Aorta (tissue), 5 donors: ENCODE measurements around the gene WDR89. TPM values are rescaled to one million over a fixed set of nuclear protein-coding genes. Genes with fewer than 3 reads are reported as not detected.
A peak's percentile ranks its signal among the peaks of the same experiment; 100 is the strongest.

Source experiments
- ATAC-seq: fragments of 200-7000 bp; cut with Tn5 transposase; one replicate; pipeline ENCODE4 v1.9.1; 2022; ENCODE audit warnings: moderate library complexity; ENCODE audit not compliant: low FRiP score
- DNase-seq, 2 donors: peaks; one replicate each; pipeline ENCODE4 v3.0.0-alpha.2; 2020
- H3K27ac ChIP-seq, 2 donors: one replicate each; pipeline ENCODE4 v1.5.1; 2013; ENCODE audit warnings: low read length in 2 of 2, mild to moderate bottlenecking in 2 of 2, moderate library complexity in 2 of 2, control low read depth in 1 of 2, inconsistent platforms in 1 of 2, low read depth in 1 of 2
- H3K27me3 ChIP-seq, 2 donors: one replicate each; pipeline ENCODE4 v1.6.1; 2013; ENCODE audit warnings: control low read depth in 1 of 2, low read length in 1 of 2, mild to moderate bottlenecking in 1 of 2, moderate library complexity in 1 of 2; ENCODE audit not compliant: insufficient read depth in 2 of 2, control insufficient read depth in 1 of 2
- H3K36me3 ChIP-seq, 2 donors: one replicate each; pipeline ENCODE4 v1.6.1; 2013; ENCODE audit warnings: control low read depth in 1 of 2, low read length in 1 of 2, mild to moderate bottlenecking in 1 of 2; ENCODE audit not compliant: insufficient read depth in 2 of 2, control insufficient read depth in 1 of 2
- H3K4me1 ChIP-seq, 2 donors: one replicate each; pipeline ENCODE4 v1.6.1; 2013; ENCODE audit warnings: low read length in 2 of 2, control low read depth in 1 of 2, mild to moderate bottlenecking in 1 of 2, moderate library complexity in 1 of 2; ENCODE audit not compliant: insufficient read depth in 2 of 2, control insufficient read depth in 1 of 2
- H3K4me3 ChIP-seq, 2 donors: one replicate each; pipeline ENCODE4 v1.5.1; 2013; ENCODE audit warnings: low read length in 2 of 2, control low read depth in 1 of 2, mild to moderate bottlenecking in 1 of 2
- H3K9me3 ChIP-seq: one replicate; pipeline ENCODE4 v1.6.1; 2013; ENCODE audit warnings: mild to moderate bottlenecking, low read length; ENCODE audit not compliant: control insufficient read depth
- WGBS, 2 donors: extraction: QIAGEN DNeasy Blood & Tissue Kit; methylation state at CpG; one replicate each; pipeline ENCODE4 v1.1.7; 2013; 5-methylcytosine and 5-hydroxymethylcytosine counted together
- intact Hi-C, 2 donors: fragments of 100-400 bp; cut with DNase I; formaldehyde crosslinking; loops; one replicate each; pipeline versions ENCODE4 v1.14.2 to v1.15.0; 2022
- long read RNA-seq, 2 donors: library from polyadenylated mRNA; unstranded; transcript quantifications; one replicate each; pipeline ENCODE4 v2.0.0, GENCODE V29; 2020 to 2021
- polyA plus RNA-seq, 2 donors: library from polyadenylated mRNA; stranded (reverse); fragments of 200-250 nt; gene quantifications; one replicate each; pipeline ENCODE4 v1.2.3, GENCODE V29; 2013
- total RNA-seq, 2 donors: library from RNA; stranded (reverse); fragmentation: NEBNext Ultra II Directional; extraction: Animal tissue kit (Norgen Biotek cat#: 25700); gene quantifications; one replicate each; pipeline ENCODE4 v1.2.1, GENCODE V29; 2021
- donor health status: healthy with polysubstance abuse.
- donor health status: Bipolar disorder and iron deficiency.
- donor health status: DM: no; HTN: no; CAD: no.
- donor health status: DM: no; HTN: no; CAD: no.
- donor health status: DM: yes; HTN: yes; CAD: no.

WDR89 gene
- 10 to 100 TPM in 1 of 2 donors, 1 to 10 TPM in 1; 7.9 to 12.9 TPM for total RNA-seq
- polyA plus RNA-seq = 1 to 10 TPM; 3.9 to 5.6 TPM
- long read RNA-seq, donor 1, partial matches to known transcripts = 0 of 14 reads
- long read RNA-seq, donor 1, other reads (novel, unspliced or antisense) = 12 of 14 reads
- long read RNA-seq, donor 2, partial matches to known transcripts = 0 of 4 reads
- long read RNA-seq, donor 2, other reads (novel, unspliced or antisense) = 4 of 4 reads

- intact Hi-C loops = loop anchor here (2.0 to 5.0 kb wide), 4 partner anchors 86 to 249 kb away; partner anchors contain the start of genes PPP2R5E (in 2 of the 2) and SGPP1 (in 1 of the 2)
Observed at GRCh38 chr14:63641473-63642228, at the start of gene WDR89. Gene WDR89, minus strand, starts transcription at chr14:63641871. Its CDS starts 41,929 bp downstream, at chr14:63599942.

GRCh38 chr14:63689132-63689531 lies 47.5 kb upstream of the WDR89 start:
- DNase-seq = no peak
- Histone ChIP-seq H3K27ac (no peak overlapping the region), H3K4me3 (no peak overlapping the region), H3K4me1 (no peaks in the 10 kb centered on the region), H3K27me3 (no peaks in the 10 kb centered on the region), H3K9me3 (no peaks in the 10 kb centered on the region), H3K36me3 (peaks cover 0 to 5% of the 10 kb centered on the region in 2 donors)
- no peak for ATAC-seq
- 90 to 92% methylated on average over 3 of the region's 3 CpGs for WGBS, 2 donors
- intact Hi-C loops = no loop called here

More at GRCh38 chr14:63641473-63642228, at the start of gene WDR89:
- ATAC-seq = peak; percentile 99
- WGBS, 2 donors = 0 to 1% methylated on average over 60 of the region's 60 CpGs
- peak; percentile 97 to 99 for DNase-seq
- Histone ChIP-seq H3K4me3 (peak within 1 kb of the TSS; percentile 54 to 88), H3K27me3 (no peaks in the 10 kb centered on the region), H3K4me1 (no peaks in the 10 kb centered on the region), H3K27ac (peak within 1 kb of the TSS; percentile 57 to 64), H3K9me3 (no peaks in the 10 kb centered on the region), H3K36me3 (no peaks in the 10 kb centered on the region)

- peaks cover 0 to 5% of the 10 kb centered on the region in 2 donors for H3K36me3 ChIP-seq
- ATAC-seq = no peak
- intact Hi-C loops = no loop called here
Observed at GRCh38 chr14:63686926-63687325, 45.3 kb upstream of the WDR89 start.

GRCh38 chr14:63685401-63685800 lies 43.7 kb upstream of the WDR89 start:
- no peak for ATAC-seq
- intact Hi-C loops = no loop called here

More at GRCh38 chr14:63686926-63687325, 45.3 kb upstream of the WDR89 start:
- no peak for DNase-seq
- no peaks in the 10 kb centered on the region for H3K9me3 ChIP-seq
- no peak overlapping the region for H3K4me3 ChIP-seq
- no peaks in the 10 kb centered on the region for H3K4me1 ChIP-seq
- H3K27me3 ChIP-seq = no peaks in the 10 kb centered on the region
- H3K27ac ChIP-seq = no peak overlapping the region

GRCh38 chr14:63682727-63683593 lies 41.3 kb upstream of the WDR89 start:
- ATAC-seq = no peak
- H3K27ac ChIP-seq = no peak overlapping the region
- no peak for DNase-seq
- H3K9me3 ChIP-seq = no peaks in the 10 kb centered on the region
- intact Hi-C loops = no loop called here
- H3K4me3 ChIP-seq = no peak overlapping the region
- H3K4me1 ChIP-seq = no peaks in the 10 kb centered on the region
- WGBS, 2 donors = 81 to 90% methylated on average over 9 of the region's 9 CpGs
- H3K36me3 ChIP-seq = peaks cover 0 to 5% of the 10 kb centered on the region in 2 donors
- no peaks in the 10 kb centered on the region for H3K27me3 ChIP-seq

More at GRCh38 chr14:63685401-63685800, 43.7 kb upstream of the WDR89 start:
- Histone ChIP-seq H3K27ac (no peak overlapping the region), H3K27me3 (no peaks in the 10 kb centered on the region), H3K4me1 (no peaks in the 10 kb centered on the region), H3K9me3 (no peaks in the 10 kb centered on the region), H3K4me3 (no peak overlapping the region), H3K36me3 (peaks cover 0 to 5% of the 10 kb centered on the region in 2 donors)
- no peak for DNase-seq
- WGBS, 2 donors = 98 to 100% methylated on average over 1 of the region's 1 CpG

- Histone ChIP-seq H3K9me3 (no peaks in the 10 kb centered on the region), H3K27ac (no peak overlapping the region), H3K4me1 (no peaks in the 10 kb centered on the region), H3K27me3 (no peaks in the 10 kb centered on the region), H3K36me3 (no peaks in the 10 kb centered on the region), H3K4me3 (no peak overlapping the region)
- intact Hi-C loops = no loop called here
- ATAC-seq (no peak), DNase-seq (no peak)
- WGBS, 2 donors = 99 to 100% methylated on average over 1 of the region's 1 CpG
Observed at GRCh38 chr14:63678536-63678935, 36.9 kb upstream of the WDR89 start.

- intact Hi-C loops = no loop called here
- Histone ChIP-seq H3K4me1 (no peaks in the 10 kb centered on the region), H3K9me3 (no peaks in the 10 kb centered on the region), H3K27ac (no peak overlapping the region), H3K27me3 (no peaks in the 10 kb centered on the region), H3K4me3 (no peak overlapping the region), H3K36me3 (no peaks in the 10 kb centered on the region)
- DNase-seq = no peak
- WGBS, 2 donors = 89 to 92% methylated on average over 3 of the region's 3 CpGs
- no peak for ATAC-seq
Observed at GRCh38 chr14:63677891-63678379, 36.3 kb upstream of the WDR89 start.

- H3K27ac ChIP-seq = no peak overlapping the region
- ATAC-seq (no peak), DNase-seq (no peak)
- intact Hi-C loops = no loop called here
- H3K27me3 ChIP-seq = no peaks in the 10 kb centered on the region
- 95 to 96% methylated on average over 3 of the region's 3 CpGs for WGBS, 2 donors
- H3K36me3 ChIP-seq = no peaks in the 10 kb centered on the region
- no peaks in the 10 kb centered on the region for H3K4me1 ChIP-seq
- H3K4me3 ChIP-seq = no peak overlapping the region
- no peaks in the 10 kb centered on the region for H3K9me3 ChIP-seq
Observed at GRCh38 chr14:63676615-63677014, 34.9 kb upstream of the WDR89 start.
